IMR-90 (cell line): ENCODE measurements around the gene NTMT2. TPM values are rescaled to one million over a fixed set of nuclear protein-coding genes. Genes with fewer than 3 reads are reported as not detected.
"Not testable (repeated sequence)": the region's sequence is repeated elsewhere in the genome, so short reads cannot be mapped to it uniquely, and the experiment has no call there.

Experiments
- ATAC-seq: fragments of 200-7000 bp; cut with Tn5 transposase; 2 replicates; pipeline ENCODE4 v1.9.1; 2020; ENCODE audit warnings: low read depth, mild to moderate bottlenecking, moderate library complexity
- BruUV-seq: library from RNA; stranded (reverse); fragments of 400-500 nt; replicated peaks from 2 replicates; lab custom pipeline; 2021; lab: Mats Ljungman, UMichigan
- CTCF ChIA-PET: fragments of 300-600 bp; formaldehyde crosslinking; extraction: SDS; loops from one replicate; lab custom pipeline; 2021; ENCODE audit warnings: antibody characterized with exemption; lab: Yijun Ruan, JAX
- POLR2A ChIA-PET: fragments of 300-600 bp; sonication (Branson Sonifier 250); formaldehyde crosslinking; loops from one replicate; lab custom pipeline; 2022; ENCODE audit warnings: antibody characterized with exemption; ENCODE audit not compliant: unreplicated experiment; lab: Charles Lee
- DNase-seq: peaks from one replicate; pipeline ENCODE4 v3.0.0; 2013
- H2AFZ ChIP-seq: replicated peaks from 2 replicates; pipeline ENCODE3; 2013; ENCODE audit warnings: low read length, mild to moderate bottlenecking; ENCODE audit not compliant: poor library complexity
- H2AK5ac ChIP-seq: 2 replicates; pipeline ENCODE4 v1.6.1; 2013; ENCODE audit warnings: low read depth, low read length, inconsistent platforms
- H2AK9ac ChIP-seq: replicated peaks from 2 replicates; pipeline ENCODE3; 2013; ENCODE audit warnings: mild to moderate bottlenecking, low read depth, low read length, moderate library complexity; ENCODE audit not compliant: poor library complexity
- H2BK120ac ChIP-seq: 2 replicates; pipeline ENCODE4 v1.6.1; 2013; ENCODE audit warnings: low read depth, low read length, inconsistent platforms
- H2BK15ac ChIP-seq: 3 replicates; pipeline ENCODE4 v1.6.1; 2013; ENCODE audit warnings: low read depth, low read length, inconsistent platforms
- H2BK20ac ChIP-seq: 2 replicates; pipeline ENCODE4 v1.6.1; 2013; ENCODE audit warnings: low read depth, mild to moderate bottlenecking, inconsistent platforms, low read length, moderate library complexity
- H2BK5ac ChIP-seq: 2 replicates; pipeline ENCODE4 v1.6.1; 2013; ENCODE audit warnings: mild to moderate bottlenecking, low read depth, low read length, inconsistent platforms; ENCODE audit not compliant: poor library complexity, severe bottlenecking
- H3K14ac ChIP-seq: replicated peaks from 2 replicates; pipeline ENCODE4 v1.6.1; 2013; ENCODE audit warnings: low read depth, low read length, inconsistent platforms
- H3K18ac ChIP-seq: 2 replicates; pipeline ENCODE4 v1.6.1; 2013; ENCODE audit warnings: low read depth, low read length, control low read depth
- H3K23ac ChIP-seq: 2 replicates; pipeline ENCODE4 v1.6.1; 2013; ENCODE audit warnings: low read depth, low read length, inconsistent platforms
- H3K27ac ChIP-seq: 2 replicates; pipeline ENCODE4 v1.5.1; 2013; ENCODE audit warnings: mild to moderate bottlenecking, control low read depth, low read length; ENCODE audit not compliant: insufficient read depth
- H3K27me3 ChIP-seq: 2 replicates; pipeline ENCODE4 v1.6.1; 2013; ENCODE audit warnings: low read length; ENCODE audit not compliant: control insufficient read depth, insufficient read depth
- H3K36me3 ChIP-seq: 2 replicates; pipeline ENCODE4 v1.6.1; 2013; ENCODE audit warnings: low read length, mixed read lengths; ENCODE audit not compliant: control insufficient read depth, insufficient read depth
- H3K4ac ChIP-seq: 2 replicates; pipeline ENCODE4 v1.6.1; 2013; ENCODE audit warnings: low read depth, low read length, inconsistent platforms
- H3K4me1 ChIP-seq: 2 replicates; pipeline ENCODE4 v1.6.1; 2013; ENCODE audit warnings: low read length, mixed read lengths; ENCODE audit not compliant: control insufficient read depth, insufficient read depth
- H3K4me2 ChIP-seq: 2 replicates; pipeline ENCODE4 v1.6.1; 2013; ENCODE audit warnings: low read depth, mild to moderate bottlenecking, control low read depth, low read length, moderate library complexity
- H3K4me3 ChIP-seq: 2 replicates; pipeline ENCODE4 v1.5.1; 2013; ENCODE audit warnings: low read depth, mild to moderate bottlenecking, control low read depth, low read length, moderate library complexity; ENCODE audit not compliant: insufficient read depth
- H3K56ac ChIP-seq: 2 replicates; pipeline ENCODE4 v1.6.1; 2013; ENCODE audit warnings: low read length, inconsistent platforms; ENCODE audit not compliant: insufficient read depth; ENCODE audit errors: extremely low read depth
- H3K79me1 ChIP-seq, 2 experiments: 2 replicates each; pipeline ENCODE4 v1.6.1; 2013; ENCODE audit warnings: low read length in 2 of 2, inconsistent platforms in 1 of 2, low read depth in 1 of 2
- H3K9ac ChIP-seq: 2 replicates; pipeline ENCODE4 v1.6.1; 2013; ENCODE audit warnings: low read depth, low read length, control low read depth
- H3K9me1 ChIP-seq: 2 replicates; pipeline ENCODE4 v1.6.1; 2013; ENCODE audit warnings: low read length, inconsistent platforms; ENCODE audit not compliant: insufficient read depth
- H3K9me3 ChIP-seq: 2 replicates; pipeline ENCODE4 v1.6.1; 2013; ENCODE audit warnings: low read length; ENCODE audit not compliant: control insufficient read depth, insufficient read depth
- H4K20me1 ChIP-seq: 2 replicates; pipeline ENCODE4 v1.6.1; 2013; ENCODE audit warnings: low read length, inconsistent platforms; ENCODE audit not compliant: insufficient read depth
- H4K5ac ChIP-seq: 2 replicates; pipeline ENCODE4 v1.6.1; 2013; ENCODE audit warnings: mild to moderate bottlenecking, low read depth, low read length, control low read depth
- H4K8ac ChIP-seq, 2 experiments: 2 replicates each; pipeline ENCODE4 v1.6.1; 2013; ENCODE audit warnings: low read depth in 2 of 2, low read length in 2 of 2, control low read depth in 1 of 2, inconsistent platforms in 1 of 2
- H4K91ac ChIP-seq: 2 replicates; pipeline ENCODE4 v1.6.1; 2013; ENCODE audit warnings: low read depth, low read length, inconsistent platforms; ENCODE audit not compliant: insufficient read depth
- WGBS, 2 experiments: methylation state at CpG; one replicate each; pipeline versions ENCODE4 v1.1.5 to v1.1.7; 2013; ENCODE audit warnings: missing lambda C conversion rate in 2 of 2; ENCODE audit not compliant: insufficient read length in 1 of 2; ENCODE audit errors: extremely low coverage in 2 of 2; 5-methylcytosine and 5-hydroxymethylcytosine counted together
- dilution Hi-C: fragments of 300-500 bp; cut with HindIII; formaldehyde crosslinking; loops from one replicate; pipeline ENCODE4 v1.14.3; 2018; ENCODE audit warnings: low sequenced_read_pairs; ENCODE audit not compliant: unreplicated experiment
- in situ Hi-C: fragments of 300-500 bp; cut with MboI; formaldehyde crosslinking; loops from 3 replicates; pipeline ENCODE4 v1.14.3; 2019; ENCODE audit warnings: low sequenced_read_pairs, inconsistent platforms, mixed read lengths
- intact Hi-C: fragments of 100-400 bp; cut with micrococcal nuclease; formaldehyde crosslinking; loops from 2 replicates; pipeline ENCODE4 v1.10.0; 2022
- polyA plus RNA-seq, 3 experiments: library from polyadenylated mRNA; depleted of rRNA; stranded (reverse); fragments of >200 nt; gene quantifications; 2 replicates each; pipeline ENCODE4 v1.2.3, GENCODE V29; 2012; ENCODE audit warnings: low replicate concordance in 1 of 3
- total RNA-seq: library from RNA; depleted of rRNA; stranded (reverse); fragments of >200 nt; gene quantifications from 2 replicates; pipeline ENCODE4 v1.2.3, GENCODE V29; 2012

The NTMT2 gene
- total and polyA plus RNA-seq, 2 of the 4 experiments (the other 2 are of a cell fraction), result not detected

DNA sequence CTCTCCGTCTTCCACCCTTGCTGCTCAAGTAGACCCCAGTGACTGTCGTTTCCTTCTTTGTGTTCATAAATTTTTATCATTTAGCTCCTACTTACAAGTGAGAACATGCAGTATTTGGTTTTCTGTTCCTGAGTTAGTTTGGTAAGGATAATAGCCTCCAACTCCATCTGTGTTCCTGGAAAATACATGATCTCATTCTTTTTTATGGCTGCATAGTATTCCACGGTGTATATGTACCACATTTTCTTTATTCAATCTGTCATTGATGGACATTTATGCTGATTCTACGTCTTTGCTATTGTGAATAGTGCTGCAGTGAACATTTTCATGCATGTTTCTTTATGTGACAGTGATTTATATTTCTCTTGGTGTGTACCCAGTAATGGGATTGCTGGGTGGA, 24.8 kb downstream of the NTMT2 start:
- H3K14ac ChIP-seq, H3K4me1 ChIP-seq, dilution Hi-C loops, H3K79me1 ChIP-seq, H3K27ac ChIP-seq, H3K9me3 ChIP-seq, DNase-seq, H3K4me3 ChIP-seq, H4K5ac ChIP-seq, H4K20me1 ChIP-seq, H3K4ac ChIP-seq, H3K23ac ChIP-seq, H3K18ac ChIP-seq, H2BK5ac ChIP-seq, H2AK5ac ChIP-seq, H3K27me3 ChIP-seq, H3K9ac ChIP-seq, H3K4me2 ChIP-seq, in situ Hi-C loops, H2AK9ac ChIP-seq, H4K91ac ChIP-seq, H2BK20ac ChIP-seq, POLR2A ChIA-PET, H3K9me1 ChIP-seq, H3K36me3 ChIP-seq, CTCF ChIA-PET, ATAC-seq, H2BK120ac ChIP-seq, BruUV-seq, H2BK15ac ChIP-seq, H2AFZ ChIP-seq, H3K56ac ChIP-seq, H4K8ac ChIP-seq, intact Hi-C loops: not testable (repeated sequence)
- WGBS, 2 experiments, result no CpG with 5 or more reads among the region's 4 CpGs
